HepG2 (cell line): ENCODE data around the gene GADL1. TPM values are rescaled to one million over a fixed set of nuclear protein-coding genes. Genes with fewer than 3 reads are reported as not detected.
A peak's percentile ranks its signal among the peaks of the same experiment; 100 is the strongest.

ENCODE experiments used
- GFI1 ChIP-seq: sonication (generic); formaldehyde crosslinking; IDR thresholded peaks from 2 replicates; pipeline ENCODE4 v1.5.0; 2020; ENCODE audit warnings: missing genetic modification reagents, mild to moderate bottlenecking, borderline replicate concordance
- GLMP ChIP-seq: sonication (generic); formaldehyde crosslinking; IDR thresholded peaks from 2 replicates; pipeline ENCODE4 v1.9.0; 2021; ENCODE audit warnings: missing genetic modification reagents, mild to moderate bottlenecking, borderline replicate concordance
- GPN1 ChIP-seq: sonication (generic); formaldehyde crosslinking; IDR thresholded peaks from 2 replicates; pipeline ENCODE4 v1.5.1; 2020; ENCODE audit warnings: missing genetic modification reagents, borderline replicate concordance
- HMG20B ChIP-seq: conservative IDR thresholded peaks from 2 replicates; pipeline ENCODE4 v1.6.1; 2016; ENCODE audit warnings: missing genetic modification reagents, missing compliant biosample characterization
- HOXA9 ChIP-seq: sonication (generic); formaldehyde crosslinking; IDR thresholded peaks from 2 replicates; pipeline ENCODE4 v1.8.1; 2022; ENCODE audit warnings: missing genetic modification reagents, mild to moderate bottlenecking, moderate library complexity, borderline replicate concordance
- KMT2B ChIP-seq: IDR thresholded peaks from 2 replicates; pipeline ENCODE4 v1.6.1; 2016; ENCODE audit warnings: missing genetic modification reagents, missing compliant biosample characterization
- PHF8 ChIP-seq: sonication (generic); formaldehyde crosslinking; IDR thresholded peaks from 2 replicates; pipeline ENCODE4 v1.5.0; 2020; ENCODE audit warnings: missing genetic modification reagents
- RAD21 ChIP-seq: fragments of 450-650 bp; formaldehyde crosslinking; IDR thresholded peaks from 2 replicates; pipeline ENCODE4 v1.5.0; 2020; ENCODE audit warnings: mild to moderate bottlenecking
- SAP130 ChIP-seq: IDR thresholded peaks from 2 replicates; pipeline ENCODE4 v1.6.1; 2016; ENCODE audit warnings: low read depth
- STAG1 ChIP-seq: sonication (generic); formaldehyde crosslinking; IDR thresholded peaks from 2 replicates; pipeline ENCODE4 v1.4.0; 2020; ENCODE audit warnings: missing genetic modification reagents
- TEAD2 ChIP-seq: sonication (generic); formaldehyde crosslinking; IDR thresholded peaks from 2 replicates; pipeline ENCODE4 v1.9.0; 2021; ENCODE audit warnings: missing genetic modification reagents
- TEF ChIP-seq: sonication (generic); formaldehyde crosslinking; IDR thresholded peaks from 2 replicates; pipeline ENCODE4 v1.5.0; 2020; ENCODE audit warnings: missing genetic modification reagents
- XRCC5 ChIP-seq: fragments of 200-400 bp; formaldehyde crosslinking; optimal IDR thresholded peaks from 2 replicates; pipeline ENCODE3; 2017; ENCODE audit warnings: mild to moderate bottlenecking, low read length
- ZFP37 ChIP-seq: sonication (generic); formaldehyde crosslinking; IDR thresholded peaks from 2 replicates; pipeline ENCODE4 v1.4.0; 2020; ENCODE audit warnings: missing genetic modification reagents, borderline replicate concordance
- ZNF414 ChIP-seq: sonication (generic); formaldehyde crosslinking; IDR thresholded peaks from 2 replicates; pipeline ENCODE4 v1.5.0; 2020; ENCODE audit warnings: missing genetic modification reagents
- ZNF430 ChIP-seq: sonication (generic); formaldehyde crosslinking; IDR thresholded peaks from 2 replicates; pipeline ENCODE4 v1.9.0; 2021; ENCODE audit warnings: mild to moderate bottlenecking, missing genetic modification reagents
- ZNF550 ChIP-seq: sonication (generic); formaldehyde crosslinking; IDR thresholded peaks from 2 replicates; pipeline ENCODE4 v1.4.0; 2020; ENCODE audit warnings: mild to moderate bottlenecking, missing genetic modification reagents, borderline replicate concordance
- ZNF678 ChIP-seq: sonication (generic); formaldehyde crosslinking; IDR thresholded peaks from 2 replicates; pipeline ENCODE4 v1.4.0; 2020; ENCODE audit warnings: mild to moderate bottlenecking, missing genetic modification reagents
- ZNF746 ChIP-seq: sonication (generic); formaldehyde crosslinking; IDR thresholded peaks from 2 replicates; pipeline ENCODE4 v1.8.0; 2022; ENCODE audit warnings: mild to moderate bottlenecking, missing genetic modification reagents
- ZNF891 ChIP-seq: sonication (generic); formaldehyde crosslinking; IDR thresholded peaks from 2 replicates; pipeline ENCODE4 v1.5.0; 2020; ENCODE audit warnings: mild to moderate bottlenecking, missing genetic modification reagents
- polyA plus RNA-seq, 8 experiments: library from polyadenylated mRNA; depleted of rRNA in 3 of 8; stranded (reverse) in 7 of 8; unstranded in 1 of 8; fragments of >200 nt; fragmentation: Illumina TruSeq in 4 of 8; extraction: Trizol in 4 of 8; gene quantifications; 2 replicates each; pipeline versions ENCODE4 v1.2.1 to v1.2.3, GENCODE V29; 2011 to 2016; ENCODE audit warnings: low read depth in 4 of 8, missing spikeins in 1 of 8, mixed read lengths in 1 of 8; ENCODE audit not compliant: insufficient read depth in 1 of 8
- total RNA-seq, 5 experiments: library from RNA; depleted of rRNA; stranded (reverse); fragments of >200 nt; fragmentation: Illumina TruSeq; extraction: Trizol; gene quantifications; 2 replicates each; pipeline ENCODE4 v1.2.3, GENCODE V29; 2016; ENCODE audit warnings: low read depth in 1 of 5

Gene GADL1
- total and polyA plus RNA-seq, 2 of the 13 experiments (the other 11 are each of a cell fraction or from before 2014, with no cell fraction given): not detected

DNA sequence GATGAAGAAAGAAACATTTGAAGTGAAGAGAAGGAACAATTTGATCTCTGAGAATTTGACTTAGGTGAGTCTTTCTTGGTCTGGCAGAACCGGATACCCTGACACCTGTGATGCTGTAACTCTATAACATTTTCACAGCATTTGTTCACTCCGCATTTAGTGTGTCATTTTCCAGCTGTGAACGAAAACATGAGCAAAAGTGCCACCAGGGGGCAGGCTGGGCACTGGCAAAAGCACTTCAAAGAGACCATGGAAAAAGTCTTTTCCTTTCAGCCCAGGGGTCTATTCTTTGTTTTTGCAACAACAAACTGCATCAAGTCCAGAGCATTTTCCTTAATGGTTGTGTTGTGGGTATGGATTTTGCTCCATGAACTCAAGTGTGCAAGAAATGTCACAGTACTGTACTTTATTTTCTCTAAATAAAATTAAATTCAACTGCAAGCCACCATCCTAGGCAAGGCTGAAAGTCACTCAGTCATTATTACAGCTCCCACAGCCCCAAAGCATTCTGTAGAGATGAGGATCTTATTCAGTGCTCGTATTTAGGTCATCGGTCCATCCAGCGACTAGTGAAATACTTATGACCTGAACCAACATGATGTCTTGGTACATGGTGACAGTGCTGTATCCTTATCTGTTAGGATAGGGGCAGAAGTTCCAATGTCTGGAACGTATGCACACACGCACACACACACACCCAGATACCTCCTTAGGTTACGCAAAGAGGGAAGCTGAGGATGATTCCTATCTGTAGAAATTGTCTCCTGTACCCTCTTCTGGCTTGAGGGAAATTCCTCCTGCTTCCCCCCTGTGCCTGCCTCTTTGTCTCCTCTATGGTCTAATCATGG is 125.5 kb downstream of the GADL1 start (continued):
- TF ChIP-seq STAG1 (CRISPR knock-in tag) (peak; percentile 77), ZNF678 (CRISPR knock-in tag) (no peak), ZNF430 (no peak), ZNF414 (CRISPR knock-in tag) (no peak), ZNF746 (CRISPR knock-in tag) (no peak), HOXA9 (CRISPR knock-in tag) (no peak), TEF (CRISPR knock-in tag) (no peak), TEAD2 (CRISPR knock-in tag) (no peak), GLMP (CRISPR knock-in tag) (no peak), PHF8 (no peak), ZNF891 (CRISPR knock-in tag) (no peak), GFI1 (CRISPR knock-in tag) (no peak), ZNF550 (CRISPR knock-in tag) (no peak), RAD21 (CRISPR knock-in tag) (peak; percentile 44; the same call in 1 of the 2 replicates), SAP130 (no peak), GPN1 (CRISPR knock-in tag) (no peak), ZFP37 (CRISPR knock-in tag) (no peak), KMT2B (no peak), XRCC5 (peak; percentile 67), HMG20B (no peak)
